Measurements from ENCODE around the gene MAGI2. TPM values are rescaled to one million over a fixed set of nuclear protein-coding genes. Genes with fewer than 3 reads are reported as not detected.

Gene MAGI2
- total and polyA plus RNA-seq, 8 donors: 1.3 to 4.0 (median 2.0) TPM

DNA sequence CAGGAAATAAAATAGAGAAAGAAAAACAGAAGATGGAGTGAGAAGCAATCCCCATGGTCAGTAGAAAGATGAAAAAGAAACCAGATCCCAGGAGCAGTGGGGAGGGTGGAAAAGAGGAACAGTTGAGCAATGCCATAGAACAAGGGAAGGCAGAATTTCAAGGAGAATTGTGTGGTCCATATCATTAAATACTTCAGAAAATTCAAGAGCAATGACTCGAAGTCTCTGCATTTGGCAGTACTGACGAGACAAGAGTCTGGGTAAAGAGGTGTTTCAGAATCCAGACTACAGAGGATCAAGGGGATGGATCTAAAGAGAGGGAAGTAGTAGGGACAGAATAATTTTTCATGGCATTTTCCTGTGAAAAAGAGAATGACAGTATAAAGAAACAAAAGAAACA, 1142.3 kb downstream of the MAGI2 start:
- ATAC-seq (no peak), FAIRE-seq (no peak), DNase-seq (no peak)
- Histone ChIP-seq H3K4me3 (no peak overlapping the region), H3K27me3 (no peaks in the 10 kb centered on the region), H3K36me3 (no peaks in the 10 kb centered on the region), H3K9me3 (no peaks in the 10 kb centered on the region), H3K27ac (no peak overlapping the region), H3K4me1 (no peaks in the 10 kb centered on the region)
- TF ChIP-seq CTCF (IDR thresholded peaks at IDR 0.05): no peak
- WGBS, 2 donors: 81 to 87% methylated on average over 2 of the region's 2 CpGs
- intact Hi-C loops (cut with DNase I): no loop called here

DNA sequence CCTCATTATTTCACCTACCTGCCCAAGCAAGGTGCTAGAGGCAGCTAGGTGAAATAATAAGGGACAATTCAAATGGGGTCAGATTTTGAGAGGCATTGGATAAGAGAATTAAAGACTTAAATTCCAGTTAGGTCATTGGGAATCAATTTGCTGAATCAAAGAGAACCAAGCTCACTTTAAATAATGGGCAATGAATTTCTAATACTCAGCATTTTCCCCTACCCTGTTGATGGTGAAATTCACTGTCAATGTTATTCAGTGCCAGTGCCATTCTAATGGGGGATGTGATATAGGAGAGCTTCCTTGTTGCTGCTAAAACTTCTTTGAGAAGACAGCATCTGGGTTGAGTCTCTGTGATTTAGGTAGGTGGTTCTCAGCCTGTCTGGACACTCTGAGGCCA, 1145.6 kb downstream of the MAGI2 start:
- intact Hi-C loops (cut with DNase I): no loop called here
- Histone ChIP-seq H3K27me3 (no peaks in the 10 kb centered on the region), H3K4me1 (no peaks in the 10 kb centered on the region), H3K36me3 (no peaks in the 10 kb centered on the region), H3K9me3 (no peaks in the 10 kb centered on the region), H3K27ac (no peak overlapping the region), H3K4me3 (no peak overlapping the region)
- ATAC-seq: no peak
- TF ChIP-seq CTCF (IDR thresholded peaks at IDR 0.05): no peak
- DNase-seq: no peak
- FAIRE-seq: no peak

GRCh38 chr7:78306634-78307033, 1146.8 kb downstream of the MAGI2 start:
- TF ChIP-seq CTCF (IDR thresholded peaks at IDR 0.05): no peak
- Histone ChIP-seq H3K4me1 (no peaks in the 10 kb centered on the region), H3K9me3 (no peaks in the 10 kb centered on the region), H3K4me3 (no peak overlapping the region), H3K36me3 (no peaks in the 10 kb centered on the region), H3K27me3 (no peaks in the 10 kb centered on the region), H3K27ac (no peak overlapping the region)
- DNase-seq: no peak
- intact Hi-C loops (cut with DNase I): no loop called here
- WGBS, 2 donors: 92 to 98% methylated on average over 1 of the region's 1 CpG
- FAIRE-seq: no peak
- ATAC-seq: no peak

DNA sequence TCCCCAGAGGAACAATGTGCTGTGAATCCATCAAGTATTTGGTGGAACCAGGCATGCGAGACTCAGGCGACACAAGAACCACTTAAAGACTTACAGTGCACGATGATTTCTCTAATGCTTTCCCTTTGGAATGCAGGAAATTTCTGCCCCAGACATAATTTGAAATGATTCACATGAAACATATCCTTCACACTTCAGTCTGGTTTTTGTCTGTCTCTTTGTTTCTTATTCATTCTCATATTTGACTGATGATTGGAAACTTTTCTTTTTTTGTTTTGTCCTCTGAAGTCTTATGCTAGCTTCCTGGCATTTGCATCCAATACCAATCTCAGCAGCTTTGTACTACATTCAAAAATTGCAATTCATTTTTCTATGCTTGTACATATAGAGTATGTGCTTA, 1152.1 kb downstream of the MAGI2 start:
- FAIRE-seq (no peak), DNase-seq (no peak), ATAC-seq (no peak)
- Histone ChIP-seq H3K27ac (no peak overlapping the region), H3K4me3 (no peak overlapping the region), H3K27me3 (no peaks in the 10 kb centered on the region), H3K9me3 (no peaks in the 10 kb centered on the region), H3K4me1 (peaks cover under 1 to 1% (median under 1%) of the 10 kb centered on the region in 3 donors), H3K36me3 (no peaks in the 10 kb centered on the region)
- 84 to 85% methylated on average over 3 of the region's 3 CpGs for WGBS, 2 donors
- intact Hi-C loops (cut with DNase I): no loop called here
- TF ChIP-seq CTCF (IDR thresholded peaks at IDR 0.05): no peak

GRCh38 chr7:78299088-78299487, 1154.4 kb downstream of the MAGI2 start:
- 85 to 92% methylated on average over 5 of the region's 5 CpGs for WGBS, 2 donors
- no peaks in the 10 kb centered on the region for H3K9me3 ChIP-seq
- intact Hi-C loops (cut with DNase I): no loop called here
- DNase-seq (no peak), FAIRE-seq (no peak), ATAC-seq (no peak)
- no peak for TF ChIP-seq CTCF (IDR thresholded peaks at IDR 0.05)
- H3K4me1 ChIP-seq: peaks cover 5 to 6% (median 5%) of the 10 kb centered on the region in 3 donors
- H3K27ac ChIP-seq: no peak overlapping the region
- H3K4me3 ChIP-seq: no peak overlapping the region
- H3K27me3 ChIP-seq: no peaks in the 10 kb centered on the region
- no peaks in the 10 kb centered on the region for H3K36me3 ChIP-seq

All from pancreas (tissue), 10 donors.